Suprapubic skin (tissue), 3 donors: ENCODE data around the gene SLCO2A1.

Experiments used
- CTCF ChIP-seq, 2 donors: fragments of 200-600 bp in 1 of 2; fragments of 450-650 bp in 1 of 2; sonication (generic) in 1 of 2; IDR thresholded peaks; one replicate each; pipeline ENCODE4 v1.5.1; 2016 to 2019; ENCODE audit warnings: antibody characterized with exemption in 2 of 2, mild to moderate bottlenecking in 1 of 2, moderate library complexity in 1 of 2
- POLR2A ChIP-seq, 2 donors: fragments of 450-650 bp; IDR thresholded peaks; one replicate each; pipeline ENCODE4 v1.6.1; 2017; ENCODE audit warnings: antibody characterized with exemption in 2 of 2, mild to moderate bottlenecking in 2 of 2, moderate library complexity in 2 of 2

DNA sequence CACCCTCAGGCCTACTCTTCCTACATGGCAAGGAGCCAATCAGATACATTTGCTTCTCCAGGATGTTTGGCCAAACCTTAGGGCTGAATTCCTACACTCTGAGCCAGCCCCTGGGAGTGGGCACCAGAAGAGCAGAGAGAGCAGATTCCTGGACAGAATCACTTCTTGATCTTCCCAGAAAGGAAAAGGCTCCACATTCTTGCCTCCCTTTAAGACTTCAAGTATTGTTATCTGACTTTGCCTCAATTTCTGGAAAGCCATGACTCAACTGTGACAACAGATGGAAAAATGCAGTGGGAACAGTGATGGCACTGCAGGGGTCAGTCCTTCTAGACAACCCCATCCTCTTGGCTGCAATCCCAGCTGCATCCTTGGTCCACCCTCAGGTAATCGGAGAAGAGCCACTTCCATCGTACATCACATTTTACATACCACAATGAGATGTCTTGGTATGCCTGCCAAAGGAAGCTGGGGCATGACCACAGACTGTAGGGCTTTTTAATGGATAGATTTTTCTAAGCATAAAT is 21.0 kb downstream of the SLCO2A1 start:
- TF ChIP-seq POLR2A (IDR thresholded peaks at IDR 0.05) (no peak), CTCF (IDR thresholded peaks at IDR 0.05) (no peak)
